GM18909 (cell line): ENCODE data around the gene WNT4.

Experiments
- ATAC-seq: cut with Tn5 transposase; IDR thresholded peaks from one replicate; pipeline ENCODE4 v1.9.1; 2021; ENCODE audit warnings: mild to moderate bottlenecking; ENCODE audit not compliant: unreplicated experiment, poor library complexity

WNT4 gene

GRCh38 chr1:22164841-22165808 is 22.2 kb upstream of the WNT4 start:
- ATAC-seq = no peak

GRCh38 chr1:22163564-22163963 is 20.7 kb upstream of the WNT4 start:
- no peak for ATAC-seq

- ATAC-seq = no peak
Measured at GRCh38 chr1:22163137-22163536, 20.2 kb upstream of the WNT4 start.

- no peak for ATAC-seq
Measured at GRCh38 chr1:22159891-22160290, 17.0 kb upstream of the WNT4 start.

GRCh38 chr1:22158654-22159053 is 15.8 kb upstream of the WNT4 start:
- no peak for ATAC-seq

- ATAC-seq = no peak
Measured at GRCh38 chr1:22157359-22157966, 14.6 kb upstream of the WNT4 start.

- no peak for ATAC-seq
Measured at GRCh38 chr1:22155517-22155916, 12.6 kb upstream of the WNT4 start.

GRCh38 chr1:22154626-22155025 is 11.7 kb upstream of the WNT4 start:
- ATAC-seq = no peak

- ATAC-seq = no peak
Measured at GRCh38 chr1:22153660-22154437, 11.0 kb upstream of the WNT4 start.

- ATAC-seq = no peak
Measured at GRCh38 chr1:22150923-22151322, 8.0 kb upstream of the WNT4 start.

GRCh38 chr1:22142315-22143064 is 407 bp downstream of the WNT4 start:
- no peak for ATAC-seq

- no peak for ATAC-seq
Measured at GRCh38 chr1:22141554-22142314, 1.2 kb downstream of the WNT4 start.

GRCh38 chr1:22140694-22141093 is 2.2 kb downstream of the WNT4 start:
- no peak for ATAC-seq

GRCh38 chr1:22139817-22140216 is 3.1 kb downstream of the WNT4 start:
- ATAC-seq = no peak

GRCh38 chr1:22139066-22139594 is 3.8 kb downstream of the WNT4 start:
- no peak for ATAC-seq

- ATAC-seq = no peak
Measured at GRCh38 chr1:22137004-22137720, 5.7 kb downstream of the WNT4 start.

- ATAC-seq = no peak
Measured at GRCh38 chr1:22133931-22134324, 9.0 kb downstream of the WNT4 start.

GRCh38 chr1:22133247-22133930 is 9.5 kb downstream of the WNT4 start:
- ATAC-seq = no peak
